ENCODE measurements around the gene CRKL. TPM values are rescaled to one million over a fixed set of nuclear protein-coding genes. Genes with fewer than 3 reads are reported as not detected.

Gene CRKL
- total RNA-seq, 1 experiment from 2014 or later, result 106 TPM

- Histone ChIP-seq H3K27ac (ENCODE audit: insufficient read length, low read depth, low read length) (no peak overlapping the region), H4K8ac (replicated peaks; ENCODE audit: insufficient read length, low read depth, low read length) (no peak overlapping the region)
These were observed 31.5 kb upstream of the CRKL start for GRCh38 chr22:20885557-20886323.

More at GRCh38 chr22:20885557-20886323, 31.5 kb upstream of the CRKL start:
- H3K27ac Mint-ChIP-seq, result peak overlapping the region; percentile 49 to 73 (median 66); a peak in 4 of 7 replicates
- H3K36me3 Mint-ChIP-seq (ENCODE audit: insufficient read depth in 1 of 3, low read depth in 3 of 3), result peaks cover 3 to 55% (median 25%) of the 10 kb centered on the region in 3 experiments; a peak in 5 of 7 replicates
- H3K9me3 Mint-ChIP-seq, result no peaks in the 10 kb centered on the region
- no peak overlapping the region for H4K91ac ChIP-seq (ENCODE audit: insufficient read length, low read depth, low read length)
- no peak overlapping the region for H3K14ac ChIP-seq (ENCODE audit: insufficient read depth, low read length)
- no peaks in the 10 kb centered on the region for H3K23me2 ChIP-seq (ENCODE audit: insufficient read length, low read depth, low read length, poor library complexity, severe bottlenecking)
- H3K27me3 ChIP-seq (ENCODE audit: insufficient read depth, low read length), result no peaks in the 10 kb centered on the region
- no peak overlapping the region for H2AK5ac ChIP-seq (ENCODE audit: insufficient read length, low read length)
- no peak overlapping the region for H3K4me2 ChIP-seq (ENCODE audit: insufficient read depth, insufficient read length, low read length)
- H4K20me1 ChIP-seq (ENCODE audit: control insufficient read depth, insufficient read depth, insufficient read length), result no peaks in the 10 kb centered on the region
- no peak overlapping the region for H2BK20ac ChIP-seq (ENCODE audit: low read depth, low read length, poor library complexity, severe bottlenecking)
- H3T11ph ChIP-seq (ENCODE audit: low read length), result no peak overlapping the region
- no peaks in the 10 kb centered on the region for H3K79me2 ChIP-seq (ENCODE audit: insufficient read depth, low read length)
- no peak overlapping the region for H3K18ac ChIP-seq (ENCODE audit: insufficient read length, low read depth, low read length)
- H3K4me1 ChIP-seq (ENCODE audit: insufficient read depth, low read length), result no peaks in the 10 kb centered on the region
- H2BK15ac ChIP-seq (ENCODE audit: low read depth, low read length), result no peak overlapping the region
- no peak overlapping the region for H3K56ac ChIP-seq (ENCODE audit: insufficient read length, low read depth, low read length)
- TF ChIP-seq, protein P1, sequence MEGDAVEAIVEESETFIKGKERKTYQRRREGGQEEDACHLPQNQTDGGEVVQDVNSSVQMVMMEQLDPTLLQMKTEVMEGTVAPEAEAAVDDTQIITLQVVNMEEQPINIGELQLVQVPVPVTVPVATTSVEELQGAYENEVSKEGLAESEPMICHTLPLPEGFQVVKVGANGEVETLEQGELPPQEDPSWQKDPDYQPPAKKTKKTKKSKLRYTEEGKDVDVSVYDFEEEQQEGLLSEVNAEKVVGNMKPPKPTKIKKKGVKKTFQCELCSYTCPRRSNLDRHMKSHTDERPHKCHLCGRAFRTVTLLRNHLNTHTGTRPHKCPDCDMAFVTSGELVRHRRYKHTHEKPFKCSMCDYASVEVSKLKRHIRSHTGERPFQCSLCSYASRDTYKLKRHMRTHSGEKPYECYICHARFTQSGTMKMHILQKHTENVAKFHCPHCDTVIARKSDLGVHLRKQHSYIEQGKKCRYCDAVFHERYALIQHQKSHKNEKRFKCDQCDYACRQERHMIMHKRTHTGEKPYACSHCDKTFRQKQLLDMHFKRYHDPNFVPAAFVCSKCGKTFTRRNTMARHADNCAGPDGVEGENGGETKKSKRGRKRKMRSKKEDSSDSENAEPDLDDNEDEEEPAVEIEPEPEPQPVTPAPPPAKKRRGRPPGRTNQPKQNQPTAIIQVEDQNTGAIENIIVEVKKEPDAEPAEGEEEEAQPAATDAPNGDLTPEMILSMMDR (conservative IDR thresholded peaks at IDR 0.05), result peak; percentile 95
- no peak overlapping the region for H3K23ac ChIP-seq (ENCODE audit: insufficient read length, low read depth, low read length)
- no peak overlapping the region for H3K4me3 Mint-ChIP-seq
- H3K79me1 ChIP-seq (ENCODE audit: insufficient read depth, low read depth, low read length, poor library complexity, severe bottlenecking), result no peaks in the 10 kb centered on the region
- no peak overlapping the region for H2BK5ac ChIP-seq (ENCODE audit: insufficient read length, low read length)
- H3K4ac ChIP-seq (ENCODE audit: low read depth, low read length), result no peak overlapping the region
- H3K9me3 ChIP-seq (ENCODE audit: control insufficient read depth, low read depth, low read length), result no peaks in the 10 kb centered on the region
- peak; percentile 91 for DNase-seq
- H3K4me1 Mint-ChIP-seq, result peaks cover 3 to 4% of the 10 kb centered on the region in 2 experiments; a peak in 1 of 4 replicates
- no peak overlapping the region for H2AFZ ChIP-seq (ENCODE audit: low read length)
- H3K9ac ChIP-seq (ENCODE audit: extremely low read depth, insufficient read length, low read length), result no peak overlapping the region
- no peak overlapping the region for H4K5ac ChIP-seq (ENCODE audit: insufficient read length, low read depth, low read length)
- H3K27me3 Mint-ChIP-seq (ENCODE audit: low read depth), result no peaks in the 10 kb centered on the region
- H2BK120ac ChIP-seq (ENCODE audit: low read depth, low read length, poor library complexity, severe bottlenecking), result no peak overlapping the region
- no CpG with 5 or more reads among the region's 10 CpGs for WGBS (ENCODE audit: extremely low coverage, insufficient read length, low lambda C conversion rate)
- no peak overlapping the region for H2BK12ac ChIP-seq (ENCODE audit: insufficient read length, low read depth, low read length)
